Muscle layer of colon (tissue), 2 donors: ENCODE measurements around the gene RBMXL2.

ENCODE experiments used
- H3K27ac ChIP-seq: one replicate; pipeline ENCODE4 v1.7.0; 2013; ENCODE audit warnings: low read depth, mild to moderate bottlenecking, low read length, moderate library complexity
- H3K27me3 ChIP-seq, 2 donors: one replicate each; pipeline ENCODE4 v1.7.0; 2013; ENCODE audit warnings: low read length in 2 of 2, mild to moderate bottlenecking in 2 of 2; ENCODE audit not compliant: insufficient read depth in 2 of 2, control insufficient read depth in 1 of 2
- H3K36me3 ChIP-seq: one replicate; pipeline ENCODE4 v1.7.0; 2013; ENCODE audit warnings: mild to moderate bottlenecking, low read length; ENCODE audit not compliant: insufficient read depth
- H3K4me1 ChIP-seq: one replicate; pipeline ENCODE4 v1.7.0; 2013; ENCODE audit warnings: mild to moderate bottlenecking, low read length; ENCODE audit not compliant: insufficient read depth
- H3K4me3 ChIP-seq, 2 donors: one replicate each; pipeline ENCODE4 v1.7.0; 2013; ENCODE audit warnings: low read length in 2 of 2, low read depth in 1 of 2, mild to moderate bottlenecking in 1 of 2, moderate library complexity in 1 of 2
- H3K9ac ChIP-seq: one replicate; pipeline ENCODE4 v1.7.0; 2013; ENCODE audit warnings: low read length
- H3K9me3 ChIP-seq: one replicate; pipeline ENCODE4 v1.7.0; 2013; ENCODE audit warnings: mild to moderate bottlenecking, low read length
- donor health status: abdominal sarcoma.
- donor health status: Adenocarcinoma of cecum.

RBMXL2 gene

DNA sequence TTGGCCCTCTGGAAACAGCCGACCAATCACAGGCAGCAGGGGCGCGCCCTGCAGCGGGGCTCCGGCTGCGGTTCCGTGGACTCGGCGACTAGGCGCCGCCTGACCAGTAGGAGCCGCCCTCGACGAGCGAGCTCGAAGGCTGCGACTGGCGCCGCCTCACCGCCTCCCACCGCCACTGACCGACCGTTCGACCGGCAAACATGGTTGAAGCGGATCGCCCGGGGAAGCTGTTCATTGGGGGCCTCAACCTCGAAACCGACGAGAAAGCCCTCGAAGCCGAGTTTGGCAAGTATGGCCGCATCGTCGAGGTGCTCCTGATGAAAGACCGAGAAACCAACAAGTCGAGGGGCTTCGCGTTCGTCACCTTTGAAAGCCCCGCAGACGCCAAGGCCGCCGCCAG, at the start of gene RBMXL2:
Gene RBMXL2, plus strand, starts transcription at position 78 of the 400 bp plus-strand sequence. Its CDS starts 123 bp downstream, at position 201.
- no peaks in the 10 kb centered on the region for H3K9me3 ChIP-seq
- H3K36me3 ChIP-seq: no peaks in the 10 kb centered on the region
- no peak within 1 kb of the TSS for H3K27ac ChIP-seq

GRCh38 chr11:7046474-7047175, 42.2 kb upstream of the RBMXL2 start:
- Histone ChIP-seq H3K27ac (no peak overlapping the region), H3K4me1 (no peaks in the 10 kb centered on the region), H3K4me3 (no peak overlapping the region)

More for the DNA sequence above, at the start of gene RBMXL2:
- no peaks in the 10 kb centered on the region for H3K4me1 ChIP-seq
- H3K27me3 ChIP-seq: peaks cover 0 to 7% of the 10 kb centered on the region in 2 donors
- H3K4me3 ChIP-seq: no peak within 1 kb of the TSS
- no peak within 1 kb of the TSS for H3K9ac ChIP-seq

GRCh38 chr11:7050191-7050590, 38.6 kb upstream of the RBMXL2 start:
- Histone ChIP-seq H3K4me3 (no peak overlapping the region), H3K9ac (no peak overlapping the region), H3K9me3 (no peaks in the 10 kb centered on the region), H3K27ac (no peak overlapping the region), H3K27me3 (no peaks in the 10 kb centered on the region), H3K4me1 (no peaks in the 10 kb centered on the region), H3K36me3 (no peaks in the 10 kb centered on the region)

More at GRCh38 chr11:7046474-7047175, 42.2 kb upstream of the RBMXL2 start:
- H3K9me3 ChIP-seq: no peaks in the 10 kb centered on the region
- H3K36me3 ChIP-seq: no peaks in the 10 kb centered on the region
- H3K27me3 ChIP-seq: no peaks in the 10 kb centered on the region
- no peak overlapping the region for H3K9ac ChIP-seq

- H3K4me1 ChIP-seq: peaks cover 8% of the 10 kb centered on the region
- H3K4me3 ChIP-seq: no peak overlapping the region
- H3K9me3 ChIP-seq: no peaks in the 10 kb centered on the region
- no peaks in the 10 kb centered on the region for H3K27me3 ChIP-seq
- H3K27ac ChIP-seq: no peak overlapping the region
- no peak overlapping the region for H3K9ac ChIP-seq
- no peaks in the 10 kb centered on the region for H3K36me3 ChIP-seq
These were observed 31.8 kb upstream of the RBMXL2 start for GRCh38 chr11:7056828-7057513.

GRCh38 chr11:7057641-7058040, 31.2 kb upstream of the RBMXL2 start:
- H3K36me3 ChIP-seq: no peaks in the 10 kb centered on the region
- H3K9ac ChIP-seq: no peak overlapping the region
- H3K9me3 ChIP-seq: no peaks in the 10 kb centered on the region
- H3K27ac ChIP-seq: no peak overlapping the region
- no peaks in the 10 kb centered on the region for H3K27me3 ChIP-seq
- H3K4me1 ChIP-seq: peaks cover 8% of the 10 kb centered on the region
- no peak overlapping the region for H3K4me3 ChIP-seq

- H3K27ac ChIP-seq: no peak overlapping the region
- H3K9me3 ChIP-seq: no peaks in the 10 kb centered on the region
- H3K9ac ChIP-seq: no peak overlapping the region
- peaks cover 8% of the 10 kb centered on the region for H3K4me1 ChIP-seq
- no peak overlapping the region for H3K4me3 ChIP-seq
- H3K36me3 ChIP-seq: no peaks in the 10 kb centered on the region
- no peaks in the 10 kb centered on the region for H3K27me3 ChIP-seq
These were observed 27.9 kb upstream of the RBMXL2 start for GRCh38 chr11:7060868-7061267.

DNA sequence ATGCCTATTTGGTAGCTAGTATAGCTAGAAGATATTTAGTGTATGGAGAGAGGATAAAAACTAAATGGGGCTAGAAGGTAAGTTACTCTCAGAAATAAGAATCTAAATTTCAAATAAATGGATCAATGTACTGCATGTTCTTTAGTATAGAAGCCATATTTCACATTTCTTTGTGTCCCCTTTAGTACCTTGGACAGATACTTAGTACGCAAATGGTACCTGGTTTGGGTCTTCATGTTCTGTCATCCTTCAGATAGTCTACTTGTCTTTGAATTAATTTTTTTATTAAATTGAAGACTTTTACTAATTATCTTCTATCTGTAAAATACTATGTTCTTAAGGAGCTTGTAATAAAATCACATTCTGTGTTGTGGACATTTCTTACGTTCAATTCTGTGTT, 26.3 kb upstream of the RBMXL2 start:
- H3K36me3 ChIP-seq: no peaks in the 10 kb centered on the region
- H3K4me3 ChIP-seq: no peak overlapping the region
- H3K27me3 ChIP-seq: no peaks in the 10 kb centered on the region
- H3K9ac ChIP-seq: no peak overlapping the region
- no peaks in the 10 kb centered on the region for H3K9me3 ChIP-seq
- H3K4me1 ChIP-seq: peaks cover 8% of the 10 kb centered on the region
- H3K27ac ChIP-seq: no peak overlapping the region

- no peaks in the 10 kb centered on the region for H3K36me3 ChIP-seq
- H3K27ac ChIP-seq: no peak overlapping the region
- no peak overlapping the region for H3K4me3 ChIP-seq
- H3K27me3 ChIP-seq: no peaks in the 10 kb centered on the region
- no peaks in the 10 kb centered on the region for H3K9me3 ChIP-seq
- H3K9ac ChIP-seq: no peak overlapping the region
- no peaks in the 10 kb centered on the region for H3K4me1 ChIP-seq
These were observed 16.3 kb upstream of the RBMXL2 start for GRCh38 chr11:7072401-7073028.

DNA sequence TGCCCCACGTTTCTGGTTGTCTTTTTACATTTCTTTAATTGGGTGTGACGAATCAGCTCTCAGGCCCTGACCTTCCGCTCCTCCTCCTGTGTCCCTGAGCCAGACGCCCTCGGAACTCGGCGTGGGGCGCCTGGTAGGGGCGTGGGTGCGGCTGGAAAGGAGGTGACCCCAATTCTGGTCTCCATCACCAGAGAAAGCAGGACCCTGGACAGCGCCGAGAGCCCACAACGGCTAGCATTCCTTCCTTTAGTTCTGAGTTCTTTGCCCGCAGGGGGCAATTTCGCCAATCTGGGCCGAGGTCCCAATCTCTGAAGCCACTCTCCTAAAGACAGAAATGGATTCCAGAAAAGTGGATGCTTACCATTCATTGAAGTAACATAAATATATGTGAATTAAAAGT, 11.7 kb upstream of the RBMXL2 start:
- Histone ChIP-seq H3K27ac (no peak overlapping the region), H3K4me1 (no peaks in the 10 kb centered on the region), H3K27me3 (no peaks in the 10 kb centered on the region), H3K36me3 (no peaks in the 10 kb centered on the region), H3K4me3 (no peak overlapping the region), H3K9me3 (no peaks in the 10 kb centered on the region), H3K9ac (no peak overlapping the region)

- no peaks in the 10 kb centered on the region for H3K4me1 ChIP-seq
- H3K9ac ChIP-seq: no peak overlapping the region
- no peaks in the 10 kb centered on the region for H3K27me3 ChIP-seq
- H3K36me3 ChIP-seq: no peaks in the 10 kb centered on the region
- no peak overlapping the region for H3K4me3 ChIP-seq
- no peak overlapping the region for H3K27ac ChIP-seq
- H3K9me3 ChIP-seq: no peaks in the 10 kb centered on the region
These were observed 9.2 kb upstream of the RBMXL2 start for GRCh38 chr11:7079545-7080135.

DNA sequence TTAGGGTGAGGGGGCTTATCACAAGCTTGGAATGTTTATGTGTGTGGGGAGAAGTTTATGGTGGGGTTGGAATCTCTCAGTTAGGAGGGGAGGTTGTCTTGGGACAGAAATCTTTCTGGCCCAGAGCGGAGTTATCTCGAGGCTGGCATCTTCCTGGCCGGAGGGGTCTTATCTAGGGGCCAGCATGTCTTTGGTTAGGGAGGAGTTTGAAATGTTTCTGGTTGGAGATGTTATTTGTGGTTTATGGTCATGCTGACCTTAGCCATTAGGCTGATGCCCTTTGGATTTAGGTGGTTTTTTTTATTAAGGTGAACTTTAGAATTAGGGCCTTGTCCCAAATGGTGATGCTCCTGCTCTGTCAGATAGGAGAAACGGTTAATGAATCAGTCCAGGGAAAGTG, 7.9 kb upstream of the RBMXL2 start:
- Histone ChIP-seq H3K4me1 (no peaks in the 10 kb centered on the region), H3K36me3 (no peaks in the 10 kb centered on the region), H3K9me3 (no peaks in the 10 kb centered on the region), H3K9ac (no peak overlapping the region), H3K4me3 (no peak overlapping the region), H3K27ac (no peak overlapping the region), H3K27me3 (no peaks in the 10 kb centered on the region)
